ENCODE measurements around the gene RBMS3. TPM values are rescaled to one million over a fixed set of nuclear protein-coding genes. Genes with fewer than 3 reads are reported as not detected.

Gene RBMS3
- total RNA-seq, 1 experiment from 2014 or later: 1.3 TPM

- CTCF ChIA-PET: interaction anchor here (0.7 kb wide), 1 partner anchor 176 kb away, joined by 4 read pairs; no protein-coding TSS in a partner anchor
These were observed 420.6 kb downstream of the RBMS3 start for GRCh38 chr3:29701326-29701983.

DNA sequence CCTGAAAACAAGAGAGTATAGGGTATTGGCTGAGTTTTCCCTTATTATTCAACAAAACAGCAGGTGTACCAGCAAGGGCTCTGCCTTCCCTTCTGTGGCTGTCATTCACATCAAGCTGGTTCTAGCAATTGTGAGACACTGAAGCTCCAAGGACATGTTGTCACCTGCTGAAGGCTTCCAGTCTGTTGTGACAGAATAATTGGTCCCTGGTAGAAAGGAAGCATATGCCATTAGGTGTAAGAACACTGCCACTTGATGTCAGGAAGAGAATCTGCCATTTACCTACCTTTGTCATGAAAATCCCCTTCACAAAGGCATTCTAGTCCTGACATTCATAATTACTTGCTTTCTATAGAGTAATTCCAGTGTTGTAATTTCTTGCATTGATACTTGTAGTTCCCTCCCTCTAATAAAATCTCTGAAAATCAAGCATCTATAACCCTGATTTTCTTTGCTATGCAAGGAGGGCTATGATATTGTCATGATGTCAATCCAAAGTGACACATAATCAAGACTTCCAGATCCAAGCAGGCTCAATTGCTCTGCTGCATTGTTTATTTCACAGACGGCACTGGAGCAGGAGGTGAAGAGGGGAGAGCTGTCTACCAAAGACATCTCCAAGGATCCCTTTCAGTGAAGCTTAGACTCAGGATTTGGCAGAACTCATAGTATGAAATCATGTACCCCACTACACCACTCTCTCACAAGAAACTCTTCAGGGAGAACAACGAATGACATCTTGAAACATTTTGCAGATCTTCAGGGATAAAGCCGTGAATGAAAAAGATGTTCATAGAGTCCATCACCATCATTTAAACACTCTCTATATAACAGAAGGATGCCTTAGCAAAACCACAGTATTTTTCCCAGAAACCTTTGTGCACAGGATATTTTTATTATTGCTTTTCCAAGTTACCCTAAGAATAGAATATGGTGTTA lies 425.3 kb downstream of the RBMS3 start:
- H3K27ac Mint-ChIP-seq (ENCODE audit: unreplicated experiment): no peak overlapping the region
- CTCF ChIA-PET: no interaction called here
- H3K9me3 Mint-ChIP-seq (ENCODE audit: low read depth, unreplicated experiment): no peaks in the 10 kb centered on the region
- no peaks in the 10 kb centered on the region for H3K4me1 Mint-ChIP-seq (ENCODE audit: low read depth, unreplicated experiment)
- no TSS peak for BruUV-seq (replicated peaks)
- intact Hi-C loops (cut with micrococcal nuclease; ENCODE audit: unreplicated experiment): no loop called here
- H3K27me3 Mint-ChIP-seq (ENCODE audit: unreplicated experiment): no peaks in the 10 kb centered on the region
- no peak for TF ChIP-seq CTCF (IDR thresholded peaks at IDR 0.05; ENCODE audit: unreplicated experiment)
- no peak for DNase-seq
- H3K4me3 Mint-ChIP-seq (ENCODE audit: low read depth, unreplicated experiment): no peak overlapping the region
- no peaks in the 10 kb centered on the region for H3K36me3 Mint-ChIP-seq (ENCODE audit: insufficient read depth, unreplicated experiment)

More at GRCh38 chr3:29701326-29701983, 420.6 kb downstream of the RBMS3 start:
- intact Hi-C loops (cut with micrococcal nuclease; ENCODE audit: unreplicated experiment): no loop called here
- BruUV-seq (replicated peaks): no TSS peak
- H3K4me3 Mint-ChIP-seq (ENCODE audit: low read depth, unreplicated experiment): no peak overlapping the region
- no peak overlapping the region for H3K27ac Mint-ChIP-seq (ENCODE audit: unreplicated experiment)
- peaks cover 5% of the 10 kb centered on the region for H3K9me3 Mint-ChIP-seq (ENCODE audit: low read depth, unreplicated experiment)
- no peak for DNase-seq
- no peaks in the 10 kb centered on the region for H3K36me3 Mint-ChIP-seq (ENCODE audit: insufficient read depth, unreplicated experiment)
- TF ChIP-seq CTCF (IDR thresholded peaks at IDR 0.05; ENCODE audit: unreplicated experiment): no peak
- H3K27me3 Mint-ChIP-seq (ENCODE audit: unreplicated experiment): no peaks in the 10 kb centered on the region
- H3K4me1 Mint-ChIP-seq (ENCODE audit: low read depth, unreplicated experiment): peaks cover 2% of the 10 kb centered on the region

DNA sequence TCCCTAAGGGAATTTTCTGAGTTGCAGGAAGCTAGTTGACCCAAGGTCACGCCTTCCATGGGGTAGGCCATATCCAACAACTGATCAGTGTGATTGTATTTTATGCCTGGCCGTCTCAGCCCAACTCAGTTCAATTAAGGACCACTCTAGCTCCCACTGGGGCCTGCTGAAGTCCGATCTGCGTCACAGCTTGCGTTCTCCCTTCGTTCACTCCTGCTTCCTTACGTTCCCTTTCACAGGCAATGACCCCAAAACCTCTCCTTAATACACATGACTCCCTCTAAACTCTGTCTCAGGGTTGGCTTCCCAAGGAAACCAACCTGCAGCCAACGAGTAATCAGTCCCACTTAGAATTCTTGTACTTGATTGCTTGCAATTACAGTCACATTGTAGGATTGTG lies 428.0 kb downstream of the RBMS3 start:
- Mint-ChIP-seq H3K36me3 (ENCODE audit: insufficient read depth, unreplicated experiment) (no peaks in the 10 kb centered on the region), H3K4me1 (ENCODE audit: low read depth, unreplicated experiment) (no peaks in the 10 kb centered on the region), H3K4me3 (ENCODE audit: low read depth, unreplicated experiment) (no peak overlapping the region), H3K9me3 (ENCODE audit: low read depth, unreplicated experiment) (no peaks in the 10 kb centered on the region), H3K27me3 (ENCODE audit: unreplicated experiment) (no peaks in the 10 kb centered on the region), H3K27ac (ENCODE audit: unreplicated experiment) (no peak overlapping the region)
- BruUV-seq (replicated peaks): no TSS peak
- intact Hi-C loops (cut with micrococcal nuclease; ENCODE audit: unreplicated experiment): no loop called here
- DNase-seq: no peak
- TF ChIP-seq CTCF (IDR thresholded peaks at IDR 0.05; ENCODE audit: unreplicated experiment): no peak
- CTCF ChIA-PET: no interaction called here

- CTCF ChIA-PET: no interaction called here
- no peak for TF ChIP-seq CTCF (IDR thresholded peaks at IDR 0.05; ENCODE audit: unreplicated experiment)
- no peak for DNase-seq
- intact Hi-C loops (cut with micrococcal nuclease; ENCODE audit: unreplicated experiment): no loop called here
- H3K36me3 Mint-ChIP-seq (ENCODE audit: insufficient read depth, unreplicated experiment): no peaks in the 10 kb centered on the region
- no peaks in the 10 kb centered on the region for H3K27me3 Mint-ChIP-seq (ENCODE audit: unreplicated experiment)
- H3K9me3 Mint-ChIP-seq (ENCODE audit: low read depth, unreplicated experiment): no peaks in the 10 kb centered on the region
- no peak overlapping the region for H3K4me3 Mint-ChIP-seq (ENCODE audit: low read depth, unreplicated experiment)
- no TSS peak for BruUV-seq (replicated peaks)
- H3K27ac Mint-ChIP-seq (ENCODE audit: unreplicated experiment): no peak overlapping the region
- no peaks in the 10 kb centered on the region for H3K4me1 Mint-ChIP-seq (ENCODE audit: low read depth, unreplicated experiment)
These were observed 430.4 kb downstream of the RBMS3 start for GRCh38 chr3:29711255-29711771.
